OCI-LY3 (cell line): Measurements from ENCODE around the gene SHE.

ENCODE experiments used
- H2AFZ ChIP-seq: fragments of 200-600, 300-600 bp; shearing (Covaris generic); 2 replicates; pipeline ENCODE4 v1.6.0; 2014; ENCODE audit warnings: antibody characterized with exemption, low read depth, low read length
- H3K27ac ChIP-seq: fragments of 200-600, 300-600 bp; sonication (generic); 2 replicates; pipeline ENCODE4 v1.5.1; 2014; ENCODE audit warnings: mild to moderate bottlenecking, low read length, moderate library complexity, mixed read lengths
- H3K27me3 ChIP-seq: fragments of 200-600, 300-600 bp; sonication (generic); 2 replicates; pipeline ENCODE4 v1.6.1; 2014; ENCODE audit warnings: low read depth, low read length, mixed read lengths
- H3K36me3 ChIP-seq: fragments of 200-600, 300-600 bp; sonication (generic); replicated peaks from 2 replicates; pipeline ENCODE3; 2014; ENCODE audit warnings: low read depth, low read length, mixed read lengths
- H3K4me1 ChIP-seq: fragments of 300-600, 200-600 bp; sonication (generic); 2 replicates; pipeline ENCODE4 v1.6.1; 2014; ENCODE audit warnings: low read length, mixed read lengths
- H3K4me2 ChIP-seq: fragments of 200-600, 300-600 bp; sonication (generic); 2 replicates; pipeline ENCODE4 v1.6.1; 2014; ENCODE audit warnings: low read length, mixed read lengths
- H3K4me3 ChIP-seq: fragments of 300-600, 200-600 bp; sonication (generic); 2 replicates; pipeline ENCODE4 v1.5.1; 2014; ENCODE audit warnings: antibody characterized with exemption, mild to moderate bottlenecking, low read length, moderate library complexity
- H3K79me2 ChIP-seq: fragments of 300-600, 200-600 bp; shearing (Covaris generic); 2 replicates; pipeline ENCODE4 v1.6.1; 2014; ENCODE audit warnings: mild to moderate bottlenecking, low read length, mixed read lengths
- H3K9ac ChIP-seq: fragments of 300-600, 200-600 bp; shearing (Covaris generic); 2 replicates; pipeline ENCODE4 v1.6.0; 2014; ENCODE audit warnings: mild to moderate bottlenecking, low read length, moderate library complexity
- H3K9me3 ChIP-seq: fragments of 200-600, 300-600 bp; shearing (Covaris generic); 2 replicates; pipeline ENCODE4 v1.6.1; 2014; ENCODE audit warnings: low read length, mixed read lengths; ENCODE audit not compliant: insufficient read depth
- H4K20me1 ChIP-seq: fragments of 200-600, 300-600 bp; sonication (generic); 2 replicates; pipeline ENCODE4 v1.6.1; 2016; ENCODE audit warnings: low read length, mixed read lengths; ENCODE audit not compliant: insufficient read depth
- EZH2phosphoT487 ChIP-seq: fragments of 200-600 bp; shearing (Covaris generic); IDR thresholded peaks from 2 replicates; pipeline ENCODE4 v1.6.1; 2018; ENCODE audit warnings: antibody characterized with exemption, mixed run types, low read depth
- TF ChIP-seq, protein P1 (sequence below): fragments of 200-600, 300-600 bp; sonication (generic); IDR thresholded peaks from 2 replicates; pipeline ENCODE4 v1.5.1; 2014; ENCODE audit warnings: antibody characterized with exemption, low read length, low read depth

The SHE gene

DNA sequence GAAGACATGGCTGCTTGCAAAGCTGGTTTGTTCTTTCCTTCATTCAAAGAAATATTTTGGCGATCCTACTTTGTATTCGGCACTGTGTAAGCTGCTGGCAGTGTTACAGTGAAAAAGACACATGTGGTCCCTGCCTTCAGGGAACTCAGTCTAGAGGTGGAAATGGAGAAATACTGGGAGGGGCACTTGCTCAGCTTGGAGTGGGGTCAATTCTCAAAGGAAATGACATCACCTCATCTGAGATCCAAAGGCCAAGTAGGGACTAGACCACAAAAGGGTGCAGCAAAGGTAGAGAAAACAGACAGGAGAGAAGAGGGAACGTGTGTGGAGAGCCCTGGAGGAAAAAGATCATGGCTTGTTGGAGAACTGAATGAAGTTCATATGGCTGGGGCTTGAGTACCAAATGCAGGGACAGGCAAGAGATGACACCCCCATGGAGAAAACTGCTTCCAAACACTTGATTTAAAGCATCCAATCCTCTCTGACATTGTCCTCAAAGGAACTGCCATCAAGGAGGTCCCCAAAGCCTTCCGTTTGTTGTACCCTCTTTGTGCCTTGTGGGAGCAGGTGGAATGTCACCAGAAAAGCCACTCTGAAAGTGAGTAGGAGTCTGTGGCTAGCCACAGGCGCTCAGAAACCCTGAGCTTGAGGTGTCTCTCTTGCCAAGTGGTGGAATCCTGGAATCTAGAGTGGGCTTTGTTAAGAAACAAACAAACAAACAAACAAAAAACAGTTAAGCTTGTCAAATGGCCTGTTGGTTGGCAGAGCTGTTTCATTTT lies 48.4 kb downstream of the SHE start:
- Histone ChIP-seq H3K9ac (no peak overlapping the region), H4K20me1 (no peaks in the 10 kb centered on the region), H3K4me2 (no peak overlapping the region), H3K79me2 (no peaks in the 10 kb centered on the region), H3K9me3 (no peaks in the 10 kb centered on the region), H2AFZ (no peak overlapping the region), H3K27me3 (no peaks in the 10 kb centered on the region), H3K36me3 (peaks cover 37% of the 10 kb centered on the region), H3K4me3 (no peak overlapping the region), H3K27ac (no peak overlapping the region), H3K4me1 (peaks cover 5% of the 10 kb centered on the region)
- TF ChIP-seq, protein P1, sequence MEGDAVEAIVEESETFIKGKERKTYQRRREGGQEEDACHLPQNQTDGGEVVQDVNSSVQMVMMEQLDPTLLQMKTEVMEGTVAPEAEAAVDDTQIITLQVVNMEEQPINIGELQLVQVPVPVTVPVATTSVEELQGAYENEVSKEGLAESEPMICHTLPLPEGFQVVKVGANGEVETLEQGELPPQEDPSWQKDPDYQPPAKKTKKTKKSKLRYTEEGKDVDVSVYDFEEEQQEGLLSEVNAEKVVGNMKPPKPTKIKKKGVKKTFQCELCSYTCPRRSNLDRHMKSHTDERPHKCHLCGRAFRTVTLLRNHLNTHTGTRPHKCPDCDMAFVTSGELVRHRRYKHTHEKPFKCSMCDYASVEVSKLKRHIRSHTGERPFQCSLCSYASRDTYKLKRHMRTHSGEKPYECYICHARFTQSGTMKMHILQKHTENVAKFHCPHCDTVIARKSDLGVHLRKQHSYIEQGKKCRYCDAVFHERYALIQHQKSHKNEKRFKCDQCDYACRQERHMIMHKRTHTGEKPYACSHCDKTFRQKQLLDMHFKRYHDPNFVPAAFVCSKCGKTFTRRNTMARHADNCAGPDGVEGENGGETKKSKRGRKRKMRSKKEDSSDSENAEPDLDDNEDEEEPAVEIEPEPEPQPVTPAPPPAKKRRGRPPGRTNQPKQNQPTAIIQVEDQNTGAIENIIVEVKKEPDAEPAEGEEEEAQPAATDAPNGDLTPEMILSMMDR: no peak
- no peak for TF ChIP-seq EZH2phosphoT487

DNA sequence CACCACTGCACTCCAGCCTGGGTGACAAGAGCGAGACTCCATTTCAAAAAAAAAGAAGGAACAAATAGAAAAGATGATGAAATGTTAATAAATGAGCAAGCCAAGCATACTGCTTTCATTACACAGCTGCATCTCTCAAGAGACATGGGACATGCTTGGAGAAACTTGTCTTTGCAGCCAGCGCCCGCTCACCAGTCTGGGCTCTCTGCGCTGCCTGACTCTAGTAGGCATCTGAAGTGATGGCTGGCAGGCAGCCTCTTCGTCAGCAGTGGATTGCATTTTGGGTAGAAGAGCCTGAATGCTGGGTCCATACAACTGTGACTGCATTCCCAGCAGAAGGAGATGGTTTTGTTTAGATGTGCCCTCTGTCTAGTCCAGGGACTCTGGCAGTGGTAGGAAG lies 49.1 kb downstream of the SHE start:
- no peak overlapping the region for H3K27ac ChIP-seq
- no peaks in the 10 kb centered on the region for H3K27me3 ChIP-seq
- H3K4me1 ChIP-seq: peaks cover 5% of the 10 kb centered on the region
- no peaks in the 10 kb centered on the region for H4K20me1 ChIP-seq
- no peaks in the 10 kb centered on the region for H3K9me3 ChIP-seq
- no peak overlapping the region for H2AFZ ChIP-seq
- no peaks in the 10 kb centered on the region for H3K79me2 ChIP-seq
- TF ChIP-seq EZH2phosphoT487: no peak
- TF ChIP-seq, protein P1: no peak
- no peak overlapping the region for H3K4me2 ChIP-seq
- no peak overlapping the region for H3K4me3 ChIP-seq
- H3K9ac ChIP-seq: no peak overlapping the region
- peaks cover 37% of the 10 kb centered on the region for H3K36me3 ChIP-seq

DNA sequence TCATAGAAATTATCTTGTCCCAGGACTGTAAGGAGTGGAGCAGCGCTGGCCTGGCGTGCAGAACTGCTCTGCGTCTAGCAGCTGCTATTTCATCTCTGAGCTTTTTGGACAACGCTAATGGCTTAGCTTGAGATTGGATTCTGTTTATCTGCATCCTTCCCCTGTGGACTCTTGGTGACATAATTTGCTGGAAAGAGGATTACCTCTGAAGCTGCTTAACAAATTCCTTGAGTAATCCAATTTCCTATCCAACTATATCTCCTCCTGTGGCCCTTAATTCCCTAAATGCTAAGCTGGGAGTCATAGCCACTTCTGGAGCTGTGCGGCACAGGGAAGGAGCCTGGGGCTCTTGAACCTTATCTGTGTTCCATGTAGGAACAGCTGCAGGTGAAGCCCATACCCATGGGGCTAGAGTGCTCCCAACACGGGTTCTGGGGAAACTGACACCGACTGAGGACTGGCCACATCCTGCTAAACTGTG lies 53.8 kb downstream of the SHE start:
- Histone ChIP-seq H3K4me2 (no peak overlapping the region), H3K9ac (no peak overlapping the region), H2AFZ (no peak overlapping the region), H3K27me3 (no peaks in the 10 kb centered on the region), H4K20me1 (no peaks in the 10 kb centered on the region), H3K27ac (no peak overlapping the region), H3K9me3 (no peaks in the 10 kb centered on the region), H3K4me1 (no peaks in the 10 kb centered on the region), H3K36me3 (peaks cover 33% of the 10 kb centered on the region), H3K79me2 (no peaks in the 10 kb centered on the region), H3K4me3 (no peak overlapping the region)
- TF ChIP-seq, protein P1: no peak
- no peak for TF ChIP-seq EZH2phosphoT487

DNA sequence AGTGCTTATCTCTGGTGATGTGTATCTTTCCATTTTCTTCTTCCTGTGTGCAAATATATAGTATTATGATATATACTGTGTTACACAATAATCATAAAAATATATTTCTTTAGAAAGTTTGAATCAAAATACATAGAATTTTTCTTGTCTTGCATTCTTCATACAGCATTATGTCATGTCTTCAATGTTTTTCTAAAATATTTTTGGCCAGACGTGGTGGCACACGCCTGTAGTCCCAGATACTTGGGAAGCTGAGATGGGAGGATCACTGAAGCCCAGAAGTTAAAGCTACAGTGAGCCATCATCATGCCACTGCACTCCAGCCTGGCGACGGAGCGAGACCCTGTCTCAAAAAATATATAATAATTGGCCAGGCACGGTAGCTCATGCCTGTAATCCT lies 55.4 kb downstream of the SHE start:
- H3K27me3 ChIP-seq: no peaks in the 10 kb centered on the region
- H3K4me3 ChIP-seq: no peak overlapping the region
- TF ChIP-seq EZH2phosphoT487: no peak
- TF ChIP-seq, protein P1: no peak
- no peaks in the 10 kb centered on the region for H4K20me1 ChIP-seq
- H3K79me2 ChIP-seq: no peaks in the 10 kb centered on the region
- H3K36me3 ChIP-seq: peaks cover 33% of the 10 kb centered on the region
- H2AFZ ChIP-seq: no peak overlapping the region
- no peak overlapping the region for H3K9ac ChIP-seq
- H3K9me3 ChIP-seq: no peaks in the 10 kb centered on the region
- no peak overlapping the region for H3K27ac ChIP-seq
- peaks cover 6% of the 10 kb centered on the region for H3K4me1 ChIP-seq
- no peak overlapping the region for H3K4me2 ChIP-seq
